Measurements from ENCODE around the gene TSPAN5.

Gene TSPAN5

GRCh38 chr4:98653890-98654867 lies 4.2 kb downstream of the TSPAN5 start:
- TF ChIP-seq, protein P1, sequence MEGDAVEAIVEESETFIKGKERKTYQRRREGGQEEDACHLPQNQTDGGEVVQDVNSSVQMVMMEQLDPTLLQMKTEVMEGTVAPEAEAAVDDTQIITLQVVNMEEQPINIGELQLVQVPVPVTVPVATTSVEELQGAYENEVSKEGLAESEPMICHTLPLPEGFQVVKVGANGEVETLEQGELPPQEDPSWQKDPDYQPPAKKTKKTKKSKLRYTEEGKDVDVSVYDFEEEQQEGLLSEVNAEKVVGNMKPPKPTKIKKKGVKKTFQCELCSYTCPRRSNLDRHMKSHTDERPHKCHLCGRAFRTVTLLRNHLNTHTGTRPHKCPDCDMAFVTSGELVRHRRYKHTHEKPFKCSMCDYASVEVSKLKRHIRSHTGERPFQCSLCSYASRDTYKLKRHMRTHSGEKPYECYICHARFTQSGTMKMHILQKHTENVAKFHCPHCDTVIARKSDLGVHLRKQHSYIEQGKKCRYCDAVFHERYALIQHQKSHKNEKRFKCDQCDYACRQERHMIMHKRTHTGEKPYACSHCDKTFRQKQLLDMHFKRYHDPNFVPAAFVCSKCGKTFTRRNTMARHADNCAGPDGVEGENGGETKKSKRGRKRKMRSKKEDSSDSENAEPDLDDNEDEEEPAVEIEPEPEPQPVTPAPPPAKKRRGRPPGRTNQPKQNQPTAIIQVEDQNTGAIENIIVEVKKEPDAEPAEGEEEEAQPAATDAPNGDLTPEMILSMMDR (conservative IDR thresholded peaks at IDR 0.05) = no peak
- H3K27ac ChIP-seq = no peak overlapping the region

DNA sequence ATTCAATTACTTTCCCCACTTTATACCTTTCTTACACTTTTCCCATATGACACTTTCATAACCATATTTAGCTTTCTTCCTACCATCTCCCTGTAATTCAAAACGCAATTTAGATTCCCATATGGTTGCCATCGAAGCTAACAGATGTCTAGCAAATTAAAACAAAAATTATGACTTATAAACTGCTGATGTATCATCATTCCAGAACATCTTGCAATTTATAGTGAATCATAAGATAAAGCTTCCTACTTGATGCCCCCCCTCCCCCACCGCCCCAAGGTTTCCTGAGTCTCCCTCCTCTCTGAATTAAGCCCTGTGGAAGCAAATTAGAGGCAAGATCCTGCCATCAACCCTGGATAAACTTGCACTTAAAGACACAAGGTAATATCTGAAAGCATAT lies 5.4 kb downstream of the TSPAN5 start:
- TF ChIP-seq, protein P1 (conservative IDR thresholded peaks at IDR 0.05) = no peak
- H3K27ac ChIP-seq = no peak overlapping the region

DNA sequence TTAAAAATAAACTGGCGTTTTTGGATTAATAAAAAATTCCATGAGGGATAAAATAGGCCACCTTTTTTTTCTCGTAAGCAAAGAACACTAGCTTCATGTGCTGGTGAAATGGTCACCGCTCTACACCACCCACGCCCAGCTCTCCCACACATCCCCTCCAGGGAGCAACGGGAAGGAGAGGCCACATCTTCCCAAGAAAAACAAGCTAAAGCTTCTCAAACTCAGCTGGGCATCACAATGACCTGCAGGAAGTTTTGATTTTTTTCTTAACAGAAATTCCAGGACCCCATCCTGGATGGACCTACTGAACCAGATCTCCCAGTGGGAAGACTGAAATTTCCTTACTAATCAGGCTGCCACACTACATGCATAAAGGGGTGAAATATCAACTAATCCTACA lies 9.8 kb downstream of the TSPAN5 start:
- no peak overlapping the region for H3K27ac ChIP-seq
- TF ChIP-seq, protein P1 (conservative IDR thresholded peaks at IDR 0.05) = no peak

GRCh38 chr4:98646422-98646821 lies 12.0 kb downstream of the TSPAN5 start:
- H3K27ac ChIP-seq = no peak overlapping the region
- TF ChIP-seq, protein P1 (conservative IDR thresholded peaks at IDR 0.05) = no peak

DNA sequence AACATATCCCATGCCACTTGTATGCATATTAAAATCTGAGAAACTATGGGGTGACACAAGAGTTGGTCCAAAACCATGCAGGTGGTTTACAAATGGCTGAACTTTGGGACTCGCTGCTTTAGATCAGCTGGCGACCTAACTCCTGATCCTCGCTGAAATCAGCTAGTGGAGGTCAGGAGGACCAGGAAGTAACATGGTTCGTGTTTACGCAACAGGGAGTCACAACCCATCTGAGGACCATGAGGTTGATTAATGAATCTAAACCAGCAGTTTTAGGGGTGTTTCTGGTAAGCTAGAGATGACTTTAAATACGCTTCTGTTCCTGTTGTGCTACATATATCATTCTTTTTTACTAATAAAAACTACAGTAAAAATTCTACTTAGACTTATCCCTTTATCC lies 12.9 kb downstream of the TSPAN5 start:
- TF ChIP-seq, protein P1 (conservative IDR thresholded peaks at IDR 0.05) = no peak
- no peak overlapping the region for H3K27ac ChIP-seq

DNA sequence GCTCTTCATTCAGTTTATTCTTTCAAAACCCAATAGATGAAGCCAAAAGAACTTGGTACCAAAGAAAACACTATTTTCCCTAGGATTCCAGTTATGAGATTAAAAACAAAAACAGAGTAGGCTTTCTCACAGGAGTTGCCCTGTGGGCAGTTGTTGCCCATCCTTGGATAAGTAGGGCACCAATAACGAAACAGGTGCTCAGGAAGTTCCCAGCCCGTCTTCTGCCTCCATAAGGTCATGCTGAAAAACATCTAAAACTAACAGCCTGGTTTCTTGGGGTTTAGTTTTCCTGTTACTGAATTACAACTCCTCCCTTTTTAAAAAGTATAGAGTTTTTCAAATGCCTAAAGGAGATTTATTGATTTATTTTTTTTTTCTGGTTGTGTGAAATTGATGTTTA lies 14.7 kb downstream of the TSPAN5 start:
- no peak overlapping the region for H3K27ac ChIP-seq
- TF ChIP-seq, protein P1 (conservative IDR thresholded peaks at IDR 0.05) = no peak

- no peak overlapping the region for H3K27ac ChIP-seq
- TF ChIP-seq, protein P1 (conservative IDR thresholded peaks at IDR 0.05) = no peak
These were observed 15.4 kb downstream of the TSPAN5 start for GRCh38 chr4:98642991-98643426.

Measured in VCaP (cell line).